Spleen (tissue), 11 donors: Measurements from ENCODE around the gene RADIL. TPM values are rescaled to one million over a fixed set of nuclear protein-coding genes. Genes with fewer than 3 reads are reported as not detected.
A peak's percentile ranks its signal among the peaks of the same experiment; 100 is the strongest.
"Not testable (repeated sequence)": the region's sequence is repeated elsewhere in the genome, so short reads cannot be mapped to it uniquely, and the experiment has no call there.

Experiments
- DNase-seq: peaks from one replicate; pipeline ENCODE4 v3.0.0-alpha.2; 2020
- H3K27ac ChIP-seq, 8 donors: fragments of 200-600 bp; sonication (generic) in 7 of 8; 1 replicate in 4 of 8; 2 replicates in 4 of 8; pipeline versions ENCODE4 v1.5.0 to v1.8.0; 2016 to 2021; ENCODE audit warnings: inconsistent platforms in 4 of 8, mild to moderate bottlenecking in 4 of 8, moderate library complexity in 1 of 8
- H3K27me3 ChIP-seq, 7 donors: fragments of 200-600 bp; sonication (generic) in 6 of 7; replicated peaks in 1 of 7; 1 replicate in 4 of 7; 2 replicates in 3 of 7; pipeline versions ENCODE4 v1.5.0 to v1.8.0; 2016 to 2021; ENCODE audit warnings: inconsistent platforms in 3 of 7, mild to moderate bottlenecking in 1 of 7
- H3K36me3 ChIP-seq, 6 donors: fragments of 200-600 bp; sonication (generic) in 5 of 6; 1 replicate in 4 of 6; 2 replicates in 2 of 6; pipeline versions ENCODE4 v1.5.0 to v1.8.0; 2016 to 2021; ENCODE audit warnings: inconsistent platforms in 2 of 6
- H3K4me1 ChIP-seq, 6 donors: fragments of 200-600 bp; sonication (generic) in 5 of 6; 1 replicate in 3 of 6; 2 replicates in 3 of 6; pipeline versions ENCODE4 v1.5.0 to v1.8.0; 2016 to 2021; ENCODE audit warnings: inconsistent platforms in 3 of 6
- H3K4me3 ChIP-seq, 8 donors: fragments of 200-600 bp; sonication (generic) in 7 of 8; 1 replicate in 4 of 8; 2 replicates in 4 of 8; pipeline versions ENCODE4 v1.5.0 to v1.8.0; 2016 to 2021; ENCODE audit warnings: inconsistent platforms in 4 of 8, mild to moderate bottlenecking in 4 of 8, moderate library complexity in 2 of 8
- H3K9me3 ChIP-seq, 8 donors: fragments of 200-600 bp; sonication (generic) in 7 of 8; 1 replicate in 4 of 8; 2 replicates in 4 of 8; pipeline versions ENCODE4 v1.5.0 to v1.8.0; 2016 to 2021; ENCODE audit warnings: inconsistent platforms in 4 of 8
- POLR2A ChIP-seq, 3 donors: fragments of 450-650 bp; IDR thresholded peaks; one replicate each; pipeline ENCODE4 v1.5.1; 2017; ENCODE audit warnings: antibody characterized with exemption in 3 of 3, mild to moderate bottlenecking in 1 of 3
- POLR2AphosphoS5 ChIP-seq, 3 donors: sonication (generic); formaldehyde crosslinking; IDR thresholded peaks; one replicate each; pipeline ENCODE4 v1.5.1; 2017; ENCODE audit warnings: antibody characterized with exemption in 3 of 3
- WGBS, 5 donors: extraction: QIAGEN DNeasy Blood & Tissue Kit in 3 of 5; methylation state at CpG; one replicate each; pipeline versions ENCODE4 v1.1.5 to v1.1.7; 2013 to 2018; 5-methylcytosine and 5-hydroxymethylcytosine counted together
- intact Hi-C: fragments of 100-400 bp; cut with DNase I; formaldehyde crosslinking; loops from one replicate; pipeline ENCODE4 v1.15.0; 2023; ENCODE audit warnings: low total_unique reads
- polyA plus RNA-seq, 3 donors: library from polyadenylated mRNA; stranded (reverse); fragments of 200-250 nt; gene quantifications; one replicate each; pipeline ENCODE4 v1.2.1, GENCODE V29; 2013
- total RNA-seq, 7 donors: library from RNA; depleted of rRNA in 3 of 7; stranded (reverse); fragments of >200 nt in 3 of 7; fragmentation: NEBNext Ultra II Directional in 4 of 7; extraction: Animal tissue kit (Norgen Biotek cat#: 25700) in 4 of 7; gene quantifications; one replicate each; pipeline versions ENCODE4 v1.1.0 to v1.2.1, GENCODE V29; 2016 to 2021
- TF ChIP-seq, protein P1 (sequence below), 11 experiments: fragments of 200-600 bp in 7 of 11; fragments of 450-650 bp in 4 of 11; sonication (generic) in 4 of 11; IDR thresholded peaks in 8 of 11; conservative IDR thresholded peaks in 3 of 11; 1 replicate in 7 of 11; 2 replicates in 4 of 11; pipeline versions ENCODE4 v1.4.0 to v1.8.0; 2016 to 2021; ENCODE audit warnings: antibody characterized with exemption in 11 of 11, inconsistent platforms in 4 of 11, mild to moderate bottlenecking in 1 of 11
- donor health status: healthy with polysubstance abuse.
- donor health status: DM: no; HTN: no; CAD: no; lungs with moderate emphysema.
- donor health status: DM: no; HTN: no; CAD: no.
- donor health status: Bipolar disorder and iron deficiency.
- donor health status: healthy.
- donor health status: DM: no; HTN: no; CAD: no.
- donor health status: DM: yes; HTN: yes; CAD: no.

The RADIL gene
- total and polyA plus RNA-seq, 10 donors, result 0.24 to 2.8 (median 1.5) TPM

- H3K36me3 ChIP-seq, result no peaks in the 10 kb centered on the region
- TF ChIP-seq POLR2A (IDR thresholded peaks at IDR 0.05), result no peak
- TF ChIP-seq, protein P1, sequence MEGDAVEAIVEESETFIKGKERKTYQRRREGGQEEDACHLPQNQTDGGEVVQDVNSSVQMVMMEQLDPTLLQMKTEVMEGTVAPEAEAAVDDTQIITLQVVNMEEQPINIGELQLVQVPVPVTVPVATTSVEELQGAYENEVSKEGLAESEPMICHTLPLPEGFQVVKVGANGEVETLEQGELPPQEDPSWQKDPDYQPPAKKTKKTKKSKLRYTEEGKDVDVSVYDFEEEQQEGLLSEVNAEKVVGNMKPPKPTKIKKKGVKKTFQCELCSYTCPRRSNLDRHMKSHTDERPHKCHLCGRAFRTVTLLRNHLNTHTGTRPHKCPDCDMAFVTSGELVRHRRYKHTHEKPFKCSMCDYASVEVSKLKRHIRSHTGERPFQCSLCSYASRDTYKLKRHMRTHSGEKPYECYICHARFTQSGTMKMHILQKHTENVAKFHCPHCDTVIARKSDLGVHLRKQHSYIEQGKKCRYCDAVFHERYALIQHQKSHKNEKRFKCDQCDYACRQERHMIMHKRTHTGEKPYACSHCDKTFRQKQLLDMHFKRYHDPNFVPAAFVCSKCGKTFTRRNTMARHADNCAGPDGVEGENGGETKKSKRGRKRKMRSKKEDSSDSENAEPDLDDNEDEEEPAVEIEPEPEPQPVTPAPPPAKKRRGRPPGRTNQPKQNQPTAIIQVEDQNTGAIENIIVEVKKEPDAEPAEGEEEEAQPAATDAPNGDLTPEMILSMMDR (IDR thresholded peaks at IDR 0.05 in 8 of 11, conservative IDR thresholded peaks at IDR 0.05 in 3 of 11), result no peak
- TF ChIP-seq POLR2AphosphoS5 (IDR thresholded peaks at IDR 0.05), result no peak
- H3K27me3 ChIP-seq, result peaks cover 0 to 28% (median 0%) of the 10 kb centered on the region in 7 donors
- no peak overlapping the region for H3K27ac ChIP-seq
- peaks cover 0 to under 1% (median 0%) of the 10 kb centered on the region in 6 donors for H3K4me1 ChIP-seq
- peak; percentile 57 for DNase-seq
- H3K9me3 ChIP-seq, result no peaks in the 10 kb centered on the region
- no peak overlapping the region for H3K4me3 ChIP-seq
- intact Hi-C loops, result no loop called here
- WGBS, 5 donors, result 79 to 88% (median 87%) methylated on average over 17 to 41 of the region's 41 CpGs
Observed at GRCh38 chr7:4803397-4804241, 79.9 kb downstream of the RADIL start.

- H3K9me3 ChIP-seq, intact Hi-C loops, DNase-seq, H3K4me3 ChIP-seq, H3K36me3 ChIP-seq, H3K27ac ChIP-seq: not testable (repeated sequence)
- Histone ChIP-seq H3K27me3 (peaks cover 0 to 18% (median 0%) of the 10 kb centered on the region in 7 donors), H3K4me1 (peaks cover 0 to 11% (median 5%) of the 10 kb centered on the region in 6 donors)
- WGBS, 5 donors, result 81 to 96% (median 90%) methylated on average over 5 to 23 of the region's 23 CpGs; no CpG with 5 or more reads in 1 of the 5 donors
Observed at GRCh38 chr7:4802577-4802976, 80.9 kb downstream of the RADIL start.

DNA sequence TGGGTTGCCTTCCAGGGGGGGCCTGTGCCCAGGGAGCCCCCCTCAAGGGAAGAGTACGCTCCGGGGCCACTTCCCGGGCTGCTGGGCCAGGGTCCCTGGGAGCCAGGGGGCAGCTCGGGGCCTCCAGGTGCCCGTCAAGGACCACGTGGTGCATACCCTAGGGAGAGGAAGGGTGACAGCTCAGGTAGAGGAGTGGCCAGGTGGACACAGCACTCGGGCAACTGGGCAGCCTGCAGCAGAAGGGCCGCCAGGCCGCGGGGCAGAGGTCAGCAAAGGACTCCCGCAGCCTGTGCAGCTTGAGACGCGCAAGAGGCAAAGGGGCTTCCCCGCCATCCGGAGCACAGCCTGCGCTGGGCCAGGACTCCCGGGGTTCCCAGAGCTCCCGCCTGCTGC lies 81.7 kb downstream of the RADIL start:
- peaks cover 0 to 11% (median 0%) of the 10 kb centered on the region in 7 donors for H3K27me3 ChIP-seq
- no peak for DNase-seq
- no peaks in the 10 kb centered on the region for H3K9me3 ChIP-seq
- TF ChIP-seq, protein P1 (IDR thresholded peaks at IDR 0.05 in 8 of 11, conservative IDR thresholded peaks at IDR 0.05 in 3 of 11), result no peak
- TF ChIP-seq POLR2A (IDR thresholded peaks at IDR 0.05) (no peak), POLR2AphosphoS5 (IDR thresholded peaks at IDR 0.05) (no peak)
- peaks cover 0 to 11% (median 5%) of the 10 kb centered on the region in 6 donors for H3K4me1 ChIP-seq
- intact Hi-C loops, result no loop called here
- WGBS, 5 donors, result 81 to 94% (median 92%) methylated on average over 9 to 18 of the region's 18 CpGs
- no peak overlapping the region for H3K27ac ChIP-seq
- no peak overlapping the region for H3K4me3 ChIP-seq
- no peaks in the 10 kb centered on the region for H3K36me3 ChIP-seq

GRCh38 chr7:4800926-4801838 lies 82.3 kb downstream of the RADIL start:
- no peak overlapping the region for H3K27ac ChIP-seq
- peaks cover 0 to 11% (median 5%) of the 10 kb centered on the region in 6 donors for H3K4me1 ChIP-seq
- intact Hi-C loops, result no loop called here
- DNase-seq, result no peak
- TF ChIP-seq POLR2A (IDR thresholded peaks at IDR 0.05) (no peak), POLR2AphosphoS5 (IDR thresholded peaks at IDR 0.05) (no peak)
- TF ChIP-seq, protein P1 (IDR thresholded peaks at IDR 0.05 in 8 of 11, conservative IDR thresholded peaks at IDR 0.05 in 3 of 11), result no peak
- 78 to 92% (median 88%) methylated on average over 18 to 27 of the region's 27 CpGs for WGBS, 5 donors
- H3K9me3 ChIP-seq, result no peaks in the 10 kb centered on the region
- no peaks in the 10 kb centered on the region for H3K36me3 ChIP-seq
- no peak overlapping the region for H3K4me3 ChIP-seq
- peaks cover 0 to 5% (median 0%) of the 10 kb centered on the region in 7 donors for H3K27me3 ChIP-seq
